Pancreas (tissue), 10 donors: Measurements from ENCODE around the gene LHFPL3. TPM values are rescaled to one million over a fixed set of nuclear protein-coding genes. Genes with fewer than 3 reads are reported as not detected.
"Not testable (repeated sequence)": the region's sequence is repeated elsewhere in the genome, so short reads cannot be mapped to it uniquely, and the experiment has no call there.

Experiments used
- ATAC-seq, 4 donors: fragments of 200-7000 bp; cut with Tn5 transposase; one replicate each; pipeline versions ENCODE4 v1.8.0 to v1.9.1; 2020; ENCODE audit warnings: mild to moderate bottlenecking in 4 of 4, moderate library complexity in 4 of 4
- DNase-seq, 6 donors: peaks; one replicate each; pipeline ENCODE4 v3.0.0-alpha.2; 2020
- FAIRE-seq: peaks from 2 replicates; lab custom pipeline; 2012; peaks lifted over from hg19 to GRCh38; lab: Jason Lieb, UNC
- H3K27ac ChIP-seq, 4 donors: fragments of 200-600 bp; sonication (generic); 1 replicate in 3 of 4; 2 replicates in 1 of 4; pipeline versions ENCODE4 v1.5.0 to v1.8.0; 2020
- H3K27me3 ChIP-seq, 4 donors: fragments of 200-600 bp; one replicate each; pipeline ENCODE4 v1.8.0; 2021
- H3K36me3 ChIP-seq, 3 donors: fragments of 200-600 bp; sonication (generic) in 1 of 3; one replicate each; pipeline versions ENCODE4 v1.5.0 to v1.8.0; 2020 to 2021
- H3K4me1 ChIP-seq, 3 donors: fragments of 200-600 bp; one replicate each; pipeline ENCODE4 v1.8.0; 2021
- H3K4me3 ChIP-seq, 4 donors: fragments of 200-600 bp; sonication (generic) in 2 of 4; one replicate each; pipeline versions ENCODE4 v1.5.0 to v1.8.0; 2020 to 2021
- H3K9me3 ChIP-seq, 4 donors: fragments of 200-600 bp; one replicate each; pipeline ENCODE4 v1.8.0; 2021
- CTCF ChIP-seq, 4 donors: fragments of 200-600 bp; sonication (generic) in 3 of 4; IDR thresholded peaks; one replicate each; pipeline versions ENCODE4 v1.5.0 to v1.8.0; 2021; ENCODE audit warnings: antibody characterized with exemption in 4 of 4
- WGBS, 2 donors: extraction: QIAGEN DNeasy Blood & Tissue Kit; methylation state at CpG; one replicate each; pipeline ENCODE4 v1.1.7; 2013; 5-methylcytosine and 5-hydroxymethylcytosine counted together
- intact Hi-C, 3 donors: fragments of 100-400 bp; cut with DNase I; formaldehyde crosslinking; loops; one replicate each; pipeline versions ENCODE4 v1.11.1 to v1.14.2; 2022
- polyA plus RNA-seq, 2 donors: library from polyadenylated mRNA; stranded (reverse); fragments of 200-250 nt; gene quantifications; one replicate each; pipeline ENCODE4 v1.2.3, GENCODE V29; 2013
- total RNA-seq, 6 donors: library from RNA; stranded (reverse); fragmentation: NEBNext Ultra II Directional in 4 of 6; extraction: Animal tissue kit (Norgen Biotek cat#: 25700) in 4 of 6; gene quantifications; one replicate each; pipeline versions ENCODE4 v1.2.1 to v1.2.4, GENCODE V29; 2021 to 2023
- donor health status: healthy with polysubstance abuse.
- donor health status: DM: no; HTN: no; CAD: no; lungs with moderate emphysema.
- donor health status: DM: no; HTN: no; CAD: no.
- donor health status: control.
- donor health status: control.
- donor health status: Bipolar disorder and iron deficiency.
- donor health status: DM: yes; HTN: yes; CAD: no.
- donor health status: DM: no; HTN: no; CAD: no.
- donor health status: DM: no; HTN: no; CAD: no.
- donor health status: DM: yes; HTN: yes; CAD: no.

The LHFPL3 gene
- total and polyA plus RNA-seq, 8 donors, result not detected

- ATAC-seq (no peak), FAIRE-seq (no peak), DNase-seq (no peak)
- no peak for TF ChIP-seq CTCF (IDR thresholded peaks at IDR 0.05)
- H3K4me3 ChIP-seq, result no peak overlapping the region
- no peak overlapping the region for H3K27ac ChIP-seq
- intact Hi-C loops, result no loop called here
- H3K36me3 ChIP-seq, result no peaks in the 10 kb centered on the region
- H3K4me1 ChIP-seq, result no peaks in the 10 kb centered on the region
- peaks cover 0 to 5% (median 0%) of the 10 kb centered on the region in 4 donors for H3K27me3 ChIP-seq
- H3K9me3 ChIP-seq, result no peaks in the 10 kb centered on the region
Measured at GRCh38 chr7:104572554-104572953, 244.2 kb downstream of the LHFPL3 start.

DNA sequence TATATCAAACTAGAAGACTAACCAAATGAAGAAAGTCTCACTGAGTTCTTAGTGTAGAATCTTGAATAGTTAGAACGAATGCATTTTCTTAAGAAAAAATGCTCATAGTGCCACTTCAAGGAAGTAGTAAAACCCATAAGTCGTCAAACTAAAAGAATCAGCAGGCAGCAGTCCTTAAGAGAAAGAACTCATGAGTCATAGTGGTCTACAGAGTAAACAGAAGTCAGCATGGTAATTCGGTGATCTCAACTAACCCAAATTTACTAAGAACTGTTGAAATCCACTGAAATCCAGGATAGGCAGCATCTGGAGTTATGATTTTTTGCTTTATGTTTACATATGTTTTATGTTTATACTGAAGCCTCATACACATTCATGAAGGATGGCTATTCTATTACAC, 256.2 kb downstream of the LHFPL3 start:
- Histone ChIP-seq H3K4me3 (no peak overlapping the region), H3K27ac (no peak overlapping the region), H3K27me3 (no peaks in the 10 kb centered on the region), H3K9me3 (no peaks in the 10 kb centered on the region), H3K4me1 (no peaks in the 10 kb centered on the region), H3K36me3 (no peaks in the 10 kb centered on the region)
- DNase-seq (no peak), ATAC-seq (no peak), FAIRE-seq (no peak)
- no peak for TF ChIP-seq CTCF (IDR thresholded peaks at IDR 0.05)
- intact Hi-C loops, result no loop called here
- WGBS, 2 donors, result 43 to 48% methylated on average over 3 of the region's 3 CpGs

- not testable (repeated sequence) for ATAC-seq, H3K36me3 ChIP-seq
- peak in 1 of 6 donors; percentile 23 for DNase-seq
Measured at GRCh38 chr7:104595591-104595990, 267.2 kb downstream of the LHFPL3 start.

GRCh38 chr7:104603957-104604356, 275.6 kb downstream of the LHFPL3 start:
- ATAC-seq, result no peak
- FAIRE-seq, result no peak
- Histone ChIP-seq H3K27me3 (no peaks in the 10 kb centered on the region), H3K27ac (no peak overlapping the region), H3K4me1 (no peaks in the 10 kb centered on the region), H3K4me3 (no peak overlapping the region), H3K9me3 (no peaks in the 10 kb centered on the region), H3K36me3 (no peaks in the 10 kb centered on the region)
- no peak for TF ChIP-seq CTCF (IDR thresholded peaks at IDR 0.05)
- DNase-seq, result peak in 1 of 6 donors; percentile 28
- WGBS, 2 donors, result 71 to 74% methylated on average over 5 of the region's 5 CpGs
- intact Hi-C loops, result no loop called here

More at GRCh38 chr7:104595591-104595990, 267.2 kb downstream of the LHFPL3 start:
- FAIRE-seq, H3K4me1 ChIP-seq, intact Hi-C loops, H3K9me3 ChIP-seq, H3K4me3 ChIP-seq, H3K27me3 ChIP-seq, H3K27ac ChIP-seq: not testable (repeated sequence)
- 56 to 73% methylated on average over 7 of the region's 7 CpGs for whole genome bisulfite sequencing, 2 donors

DNA sequence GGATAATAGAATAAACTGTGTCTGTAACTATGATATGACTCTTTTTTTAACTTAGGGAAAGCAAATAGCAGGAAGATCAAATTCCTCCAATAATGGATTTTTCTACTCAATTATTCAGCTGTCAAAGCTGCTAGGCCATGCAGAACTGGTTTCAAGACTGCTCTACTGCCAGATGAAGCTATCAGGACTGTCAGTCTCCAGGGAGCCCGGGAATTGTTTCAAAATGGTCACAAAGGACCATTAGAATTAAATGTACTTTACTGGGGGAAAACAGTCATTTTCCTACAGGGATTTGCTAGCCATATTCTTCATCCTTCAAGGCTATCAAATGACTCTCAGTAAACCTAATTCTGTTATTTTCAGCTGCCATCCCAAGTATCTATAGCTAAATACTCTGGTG, 276.3 kb downstream of the LHFPL3 start:
- H3K27me3 ChIP-seq, result no peaks in the 10 kb centered on the region
- intact Hi-C loops, result no loop called here
- FAIRE-seq, result no peak
- TF ChIP-seq CTCF (IDR thresholded peaks at IDR 0.05), result no peak
- no peak overlapping the region for H3K27ac ChIP-seq
- H3K4me3 ChIP-seq, result no peak overlapping the region
- H3K9me3 ChIP-seq, result no peaks in the 10 kb centered on the region
- H3K4me1 ChIP-seq, result no peaks in the 10 kb centered on the region
- no peaks in the 10 kb centered on the region for H3K36me3 ChIP-seq
- WGBS, 2 donors, result 35 to 47% methylated on average over 1 of the region's 1 CpG
- no peak for ATAC-seq
- DNase-seq, result no peak
